Middle frontal gyrus (tissue), 1 donor: ENCODE data around the gene ARHGEF4.

Experiments used
- DNase-seq: peaks from one replicate; pipeline ENCODE4 v3.0.0-alpha.2; 2015; ENCODE audit warnings: low spot score; ENCODE audit errors: extremely low spot score

Gene ARHGEF4

GRCh38 chr2:131009713-131010475, 173.2 kb downstream of the ARHGEF4 start:
- no peak for DNase-seq

GRCh38 chr2:131010566-131010965, 173.9 kb downstream of the ARHGEF4 start:
- no peak for DNase-seq

- no peak for DNase-seq
Measured at GRCh38 chr2:131011486-131011885, 174.8 kb downstream of the ARHGEF4 start.

- no peak for DNase-seq
Measured at GRCh38 chr2:131014141-131014540, 177.4 kb downstream of the ARHGEF4 start.

- no peak for DNase-seq
Measured at GRCh38 chr2:131015764-131016163, 179.1 kb downstream of the ARHGEF4 start.

- no peak for DNase-seq
Measured at GRCh38 chr2:131016826-131017741, 180.4 kb downstream of the ARHGEF4 start.

GRCh38 chr2:131022731-131023130, 186.0 kb downstream of the ARHGEF4 start:
- no peak for DNase-seq

GRCh38 chr2:131023758-131024157, 187.0 kb downstream of the ARHGEF4 start:
- no peak for DNase-seq

GRCh38 chr2:131026919-131027318, 190.2 kb downstream of the ARHGEF4 start:
- no peak for DNase-seq

- no peak for DNase-seq
Measured at GRCh38 chr2:131027566-131028528, 191.1 kb downstream of the ARHGEF4 start.

GRCh38 chr2:131029812-131030211, 193.1 kb downstream of the ARHGEF4 start:
- DNase-seq, result no peak

- DNase-seq, result no peak
Measured at GRCh38 chr2:131030478-131030971, 193.8 kb downstream of the ARHGEF4 start.

GRCh38 chr2:131031431-131031841, 194.7 kb downstream of the ARHGEF4 start:
- no peak for DNase-seq

- no peak for DNase-seq
Measured at GRCh38 chr2:131031875-131032274, 195.2 kb downstream of the ARHGEF4 start.

GRCh38 chr2:131032393-131032836, 195.7 kb downstream of the ARHGEF4 start:
- DNase-seq, result no peak

- DNase-seq, result no peak
Measured at GRCh38 chr2:131033786-131034121, 197.0 kb downstream of the ARHGEF4 start.

GRCh38 chr2:131034122-131035051, 197.7 kb downstream of the ARHGEF4 start:
- no peak for DNase-seq

- DNase-seq, result no peak
Measured at GRCh38 chr2:131035112-131035825, 198.6 kb downstream of the ARHGEF4 start.

- DNase-seq, result no peak
Measured at GRCh38 chr2:131035826-131036231, 199.1 kb downstream of the ARHGEF4 start.
